Endodermal cell (in vitro differentiated cells): ENCODE results near the gene TUBGCP6. TPM values are rescaled to one million over a fixed set of nuclear protein-coding genes. Genes with fewer than 3 reads are reported as not detected.

Source experiments
- DNase-seq: peaks from one replicate; pipeline ENCODE4 v3.0.0-alpha.2; 2017
- H3K27ac ChIP-seq: 2 replicates; pipeline ENCODE4 v1.5.1; 2013; ENCODE audit warnings: mild to moderate bottlenecking, low read depth, low read length, moderate library complexity
- H3K27me3 ChIP-seq: 2 replicates; pipeline ENCODE4 v1.6.1; 2013; ENCODE audit warnings: mild to moderate bottlenecking, low read length, moderate library complexity; ENCODE audit not compliant: insufficient read depth, control insufficient read depth, poor library complexity, severe bottlenecking
- H3K36me3 ChIP-seq: 2 replicates; pipeline ENCODE4 v1.7.0; 2013; ENCODE audit warnings: mild to moderate bottlenecking, low read length, moderate library complexity; ENCODE audit not compliant: control insufficient read depth, insufficient read depth
- H3K4me1 ChIP-seq: one replicate; pipeline ENCODE4 v1.7.0; 2013; ENCODE audit warnings: low read length; ENCODE audit not compliant: control insufficient read depth, insufficient read depth
- H3K4me3 ChIP-seq: 2 replicates; pipeline ENCODE4 v1.5.1; 2013; ENCODE audit warnings: mild to moderate bottlenecking, low read length, moderate library complexity
- H3K9ac ChIP-seq: 2 replicates; pipeline ENCODE4 v1.6.1; 2013; ENCODE audit warnings: mild to moderate bottlenecking, low read length, moderate library complexity; ENCODE audit not compliant: poor library complexity, severe bottlenecking; ENCODE audit errors: extremely low read depth
- H3K9me3 ChIP-seq: 2 replicates; pipeline ENCODE4 v1.6.1; 2013; ENCODE audit warnings: mild to moderate bottlenecking, low read length, moderate library complexity; ENCODE audit not compliant: control insufficient read depth
- H3K27ac Mint-ChIP-seq: 2 replicates; pipeline ENCODE4 v1.8.0; 2020; ENCODE audit warnings: mixed read lengths
- H3K27me3 Mint-ChIP-seq: 2 replicates; pipeline ENCODE4 v1.8.0; 2021; ENCODE audit warnings: mild to moderate bottlenecking, mixed read lengths; ENCODE audit not compliant: insufficient read depth
- H3K36me3 Mint-ChIP-seq: 2 replicates; pipeline ENCODE4 v1.8.0; 2020; ENCODE audit warnings: low read depth, mixed read lengths
- H3K4me1 Mint-ChIP-seq: 2 replicates; pipeline ENCODE4 v1.8.0; 2020; ENCODE audit warnings: mixed read lengths
- H3K4me3 Mint-ChIP-seq: 2 replicates; pipeline ENCODE4 v1.8.0; 2020; ENCODE audit warnings: mild to moderate bottlenecking, moderate library complexity, mixed read lengths
- H3K9me3 Mint-ChIP-seq: 2 replicates; pipeline ENCODE4 v1.8.0; 2020; ENCODE audit warnings: mild to moderate bottlenecking, mixed read lengths
- WGBS, 2 experiments: methylation state at CpG; one replicate each; pipeline versions ENCODE4 v1.1.5 to v1.1.7; 2013; ENCODE audit warnings: missing lambda C conversion rate in 2 of 2, mixed read lengths in 1 of 2; ENCODE audit not compliant: insufficient coverage in 1 of 2, insufficient read length in 1 of 2; 5-methylcytosine and 5-hydroxymethylcytosine counted together
- total RNA-seq, 2 donors: library from RNA; stranded (reverse); fragmentation: NEBNext Ultra II Directional in 1 of 2; extraction: Animal tissue kit (Norgen Biotek cat#: 25700) in 1 of 2; gene quantifications; 2 replicates in 1 of 2; 3 replicates in 1 of 2; pipeline ENCODE4 v1.2.1, GENCODE V29; 2021
- TF ChIP-seq, protein P1 (sequence below): fragments of 200-600 bp; sonication (generic); conservative IDR thresholded peaks from 2 replicates; pipeline ENCODE4 v1.5.0; 2021; ENCODE audit warnings: antibody characterized with exemption, mild to moderate bottlenecking

Gene TUBGCP6
- total RNA-seq, 2 donors from 2014 or later = 43.7 to 46.0 TPM

DNA sequence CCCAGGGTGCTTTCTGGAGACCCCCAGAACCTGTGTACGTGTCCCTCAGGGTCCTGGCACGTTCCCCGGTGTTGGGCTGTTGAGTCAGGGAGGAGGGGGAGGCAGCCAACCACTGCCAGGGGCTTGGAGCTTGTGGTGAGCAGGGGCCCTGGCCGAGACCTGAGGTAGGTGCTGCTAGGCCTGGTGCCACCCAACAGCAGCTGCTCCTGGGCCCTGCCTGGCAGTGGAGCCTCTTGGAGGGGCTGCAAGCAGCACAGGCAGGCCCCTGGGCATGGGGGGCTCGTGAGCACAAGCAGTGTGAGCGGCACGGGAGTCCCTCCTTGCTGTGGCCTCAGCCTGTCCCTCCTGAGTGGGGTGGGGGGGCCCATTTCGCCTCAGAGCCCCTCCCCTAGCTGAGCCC, 51.2 kb downstream of the TUBGCP6 start:
- Histone ChIP-seq H3K27ac (no peak overlapping the region), H3K27me3 (no peaks in the 10 kb centered on the region), H3K9me3 (no peaks in the 10 kb centered on the region), H3K36me3 (peaks cover 10% of the 10 kb centered on the region), H3K4me3 (no peak overlapping the region), H3K9ac (no peak overlapping the region), H3K4me1 (no peaks in the 10 kb centered on the region)
- Mint-ChIP-seq H3K27ac (no peak overlapping the region), H3K36me3 (peaks cover 5% of the 10 kb centered on the region), H3K4me3 (no peak overlapping the region), H3K27me3 (no peaks in the 10 kb centered on the region), H3K9me3 (no peaks in the 10 kb centered on the region), H3K4me1 (no peaks in the 10 kb centered on the region)
- no peak for DNase-seq
- TF ChIP-seq, protein P1, sequence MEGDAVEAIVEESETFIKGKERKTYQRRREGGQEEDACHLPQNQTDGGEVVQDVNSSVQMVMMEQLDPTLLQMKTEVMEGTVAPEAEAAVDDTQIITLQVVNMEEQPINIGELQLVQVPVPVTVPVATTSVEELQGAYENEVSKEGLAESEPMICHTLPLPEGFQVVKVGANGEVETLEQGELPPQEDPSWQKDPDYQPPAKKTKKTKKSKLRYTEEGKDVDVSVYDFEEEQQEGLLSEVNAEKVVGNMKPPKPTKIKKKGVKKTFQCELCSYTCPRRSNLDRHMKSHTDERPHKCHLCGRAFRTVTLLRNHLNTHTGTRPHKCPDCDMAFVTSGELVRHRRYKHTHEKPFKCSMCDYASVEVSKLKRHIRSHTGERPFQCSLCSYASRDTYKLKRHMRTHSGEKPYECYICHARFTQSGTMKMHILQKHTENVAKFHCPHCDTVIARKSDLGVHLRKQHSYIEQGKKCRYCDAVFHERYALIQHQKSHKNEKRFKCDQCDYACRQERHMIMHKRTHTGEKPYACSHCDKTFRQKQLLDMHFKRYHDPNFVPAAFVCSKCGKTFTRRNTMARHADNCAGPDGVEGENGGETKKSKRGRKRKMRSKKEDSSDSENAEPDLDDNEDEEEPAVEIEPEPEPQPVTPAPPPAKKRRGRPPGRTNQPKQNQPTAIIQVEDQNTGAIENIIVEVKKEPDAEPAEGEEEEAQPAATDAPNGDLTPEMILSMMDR = no peak
- 95 to 100% methylated on average over 3 to 6 of the region's 8 CpGs for WGBS, 2 experiments

DNA sequence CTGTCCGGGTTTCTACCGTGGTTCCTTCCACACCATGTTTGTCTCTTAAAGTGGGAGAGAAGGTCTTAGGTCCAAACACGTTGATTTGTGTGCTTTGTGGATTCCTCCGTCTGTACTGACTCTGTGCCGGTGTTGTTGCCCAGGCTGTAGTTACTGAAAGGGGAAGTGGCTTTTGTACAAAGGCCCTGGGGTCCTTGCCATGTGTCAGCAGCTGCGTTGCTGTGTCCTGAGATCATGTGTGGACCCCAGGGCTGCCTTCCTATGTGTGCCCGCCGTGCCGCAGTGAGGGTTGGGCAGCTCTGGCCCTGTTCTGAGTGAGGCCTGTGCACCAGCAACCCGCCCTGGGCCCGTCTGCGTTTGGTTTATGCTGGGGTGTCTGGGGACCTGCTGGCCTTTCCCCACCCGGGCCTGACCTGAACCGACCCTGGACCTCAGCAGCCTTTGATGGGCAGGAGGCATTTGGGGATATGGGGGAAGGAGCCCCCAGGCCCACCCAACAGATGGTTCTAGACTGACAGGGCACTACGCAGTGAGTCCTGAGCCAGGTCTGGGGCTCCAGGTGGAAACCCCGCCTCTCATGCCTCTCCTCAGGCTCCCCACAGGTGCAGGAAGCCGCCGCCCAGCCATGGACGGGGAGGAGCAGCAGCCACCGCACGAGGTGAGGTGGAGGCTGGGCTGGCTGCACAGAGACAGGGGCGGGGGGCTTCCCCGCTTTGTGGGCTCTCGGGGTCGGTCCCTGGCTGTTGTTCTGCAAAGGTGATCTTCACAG, 52.2 kb downstream of the TUBGCP6 start:
- Histone ChIP-seq H3K36me3 (peaks cover 11% of the 10 kb centered on the region), H3K4me1 (no peaks in the 10 kb centered on the region), H3K27me3 (no peaks in the 10 kb centered on the region), H3K4me3 (no peak overlapping the region), H3K27ac (no peak overlapping the region), H3K9ac (no peak overlapping the region), H3K9me3 (no peaks in the 10 kb centered on the region)
- DNase-seq = no peak
- peak overlapping the region; percentile 52 for H3K27ac Mint-ChIP-seq
- H3K9me3 Mint-ChIP-seq = no peaks in the 10 kb centered on the region
- H3K27me3 Mint-ChIP-seq = no peaks in the 10 kb centered on the region
- TF ChIP-seq, protein P1 = no peak
- no peak overlapping the region for H3K4me3 Mint-ChIP-seq
- WGBS, 2 experiments = 94 to 96% methylated on average over 22 to 25 of the region's 25 CpGs
- no peaks in the 10 kb centered on the region for H3K4me1 Mint-ChIP-seq
- peaks cover 5% of the 10 kb centered on the region for H3K36me3 Mint-ChIP-seq

DNA sequence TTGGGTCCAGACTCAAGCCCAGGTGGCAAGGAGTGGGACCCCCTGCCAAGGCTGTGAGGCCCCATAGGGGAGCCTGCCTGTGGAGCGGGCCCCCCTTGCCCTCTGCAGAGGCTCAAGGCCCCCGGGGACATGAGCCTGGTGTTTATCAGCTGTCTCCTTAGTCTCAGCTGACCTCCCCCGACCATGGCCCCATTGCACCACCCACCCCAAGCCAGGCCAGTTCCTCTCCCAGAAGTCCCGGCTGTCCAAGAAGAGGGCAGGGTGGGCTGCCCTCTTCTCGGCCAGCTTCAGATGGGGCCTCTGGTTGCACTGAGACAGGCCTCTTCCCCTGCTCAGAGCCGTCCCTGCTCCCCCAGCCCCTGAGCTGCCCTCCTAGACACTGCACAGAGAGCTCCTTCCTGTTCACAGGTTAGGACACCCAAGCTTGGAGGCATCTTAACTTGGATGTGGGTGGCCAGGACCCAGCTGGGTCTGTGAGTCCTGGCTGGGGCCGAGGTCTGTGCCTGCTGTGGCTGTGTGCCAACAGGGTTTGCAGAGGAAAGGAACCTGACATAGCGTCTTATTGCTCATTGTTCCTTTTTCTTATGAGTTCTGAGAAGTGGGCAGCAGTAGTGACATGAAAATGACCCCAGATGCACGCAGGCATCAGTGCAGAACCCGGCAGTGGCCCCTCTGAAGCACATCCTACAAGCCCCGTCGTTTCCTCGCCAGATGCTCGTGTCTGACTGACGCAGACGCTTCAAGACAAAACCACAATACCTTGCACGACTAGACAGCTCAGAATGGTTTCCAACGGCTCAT, 53.7 kb downstream of the TUBGCP6 start:
- H3K4me3 Mint-ChIP-seq = peak overlapping the region; percentile 49
- 95 to 97% methylated on average over 14 to 18 of the region's 18 CpGs for WGBS, 2 experiments
- H3K4me1 Mint-ChIP-seq = no peaks in the 10 kb centered on the region
- H3K27me3 Mint-ChIP-seq = no peaks in the 10 kb centered on the region
- no peaks in the 10 kb centered on the region for H3K9me3 Mint-ChIP-seq
- peak overlapping the region; percentile 21 for H3K27ac Mint-ChIP-seq
- TF ChIP-seq, protein P1 = no peak
- DNase-seq = no peak
- H3K4me3 ChIP-seq = no peak overlapping the region
- H3K9ac ChIP-seq = no peak overlapping the region
- H3K36me3 Mint-ChIP-seq = peaks cover 7% of the 10 kb centered on the region
- H3K36me3 ChIP-seq = peaks cover 11% of the 10 kb centered on the region
- no peaks in the 10 kb centered on the region for H3K9me3 ChIP-seq
- no peaks in the 10 kb centered on the region for H3K27me3 ChIP-seq
- no peak overlapping the region for H3K27ac ChIP-seq
- H3K4me1 ChIP-seq = peaks cover 4% of the 10 kb centered on the region
